ENCODE results near the gene HUWE1.
"Not testable (repeated sequence)": the region's sequence is repeated elsewhere in the genome, so short reads cannot be mapped to it uniquely, and the experiment has no call there.

The HUWE1 gene

GRCh38 chrX:53526999-53527398 is 159.5 kb downstream of the HUWE1 start:
- H3K4me1 ChIP-seq (ENCODE audit: low read length), result peaks cover 11% of the 10 kb centered on the region
- peaks cover 12% of the 10 kb centered on the region for H3K36me3 ChIP-seq (replicated peaks; ENCODE audit: low read depth, low read length)
- TF ChIP-seq CTCF (IDR thresholded peaks at IDR 0.05; ENCODE audit: low read depth, low read length) (no peak), EZH2phosphoT487 (IDR thresholded peaks at IDR 0.05; ENCODE audit: low read depth) (no peak)
- no peaks in the 10 kb centered on the region for H3K79me2 ChIP-seq (ENCODE audit: low read length)
- H3K4me2 ChIP-seq (ENCODE audit: low read length), result no peak overlapping the region
- no peaks in the 10 kb centered on the region for H4K20me1 ChIP-seq (ENCODE audit: insufficient read depth, low read length)
- H3K4me3 ChIP-seq (ENCODE audit: low read length), result no peak overlapping the region
- no peak overlapping the region for H3K27ac ChIP-seq (ENCODE audit: low read length)
- no peak overlapping the region for H3K9ac ChIP-seq (ENCODE audit: low read length)
- no peaks in the 10 kb centered on the region for H3K27me3 ChIP-seq (ENCODE audit: low read depth, low read length)
- no peaks in the 10 kb centered on the region for H3K9me3 ChIP-seq (ENCODE audit: insufficient read depth, low read length)
- H2AFZ ChIP-seq (ENCODE audit: low read depth, low read length), result no peak overlapping the region

- Histone ChIP-seq H3K4me2 (ENCODE audit: low read length) (no peak overlapping the region), H3K4me3 (ENCODE audit: low read length) (no peak overlapping the region), H3K36me3 (replicated peaks; ENCODE audit: low read depth, low read length) (no peaks in the 10 kb centered on the region)
Measured at GRCh38 chrX:53511322-53511721, 175.2 kb downstream of the HUWE1 start.

DNA sequence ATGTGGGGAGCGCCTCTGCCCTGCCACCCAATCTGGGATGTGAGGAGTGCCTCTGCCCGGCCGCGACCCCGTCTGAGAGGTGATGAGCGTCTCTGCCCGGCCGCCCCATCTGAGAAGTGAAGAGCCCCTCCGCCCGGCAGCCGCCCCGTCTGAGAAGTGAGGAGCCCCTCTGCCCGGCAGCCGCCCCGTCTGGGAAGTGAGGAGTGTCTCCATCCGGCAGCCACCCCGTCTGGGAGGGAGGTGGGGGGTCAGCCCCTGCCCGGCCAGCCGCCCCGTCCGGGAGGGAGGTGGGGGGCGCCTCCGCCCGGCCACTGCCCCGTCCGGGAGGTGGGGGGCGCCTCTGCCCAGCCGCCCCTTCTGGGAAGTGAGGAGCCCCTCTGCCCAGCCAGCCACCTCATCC is 182.5 kb downstream of the HUWE1 start:
- H3K27me3 ChIP-seq (ENCODE audit: low read depth, low read length); H3K27ac ChIP-seq (ENCODE audit: low read length); H3K9me3 ChIP-seq (ENCODE audit: insufficient read depth, low read length); H3K4me1 ChIP-seq (ENCODE audit: low read length); H4K20me1 ChIP-seq (ENCODE audit: insufficient read depth, low read length); H3K79me2 ChIP-seq (ENCODE audit: low read length); H3K36me3 ChIP-seq (replicated peaks; ENCODE audit: low read depth, low read length); H3K4me3 ChIP-seq (ENCODE audit: low read length); H3K9ac ChIP-seq (ENCODE audit: low read length); H3K4me2 ChIP-seq (ENCODE audit: low read length); H2AFZ ChIP-seq (ENCODE audit: low read depth, low read length): not testable (repeated sequence)

More at GRCh38 chrX:53511322-53511721, 175.2 kb downstream of the HUWE1 start:
- Histone ChIP-seq H4K20me1 (ENCODE audit: insufficient read depth, low read length) (no peaks in the 10 kb centered on the region), H3K9me3 (ENCODE audit: insufficient read depth, low read length) (no peaks in the 10 kb centered on the region), H2AFZ (ENCODE audit: low read depth, low read length) (no peak overlapping the region; the same call in 1 of the 2 replicates), H3K9ac (ENCODE audit: low read length) (no peak overlapping the region), H3K27me3 (ENCODE audit: low read depth, low read length) (no peaks in the 10 kb centered on the region), H3K4me1 (ENCODE audit: low read length) (peaks cover 19% of the 10 kb centered on the region), H3K27ac (ENCODE audit: low read length) (peak overlapping the region; percentile 22; the same call in 1 of the 2 replicates), H3K79me2 (ENCODE audit: low read length) (no peaks in the 10 kb centered on the region)
- TF ChIP-seq CTCF (IDR thresholded peaks at IDR 0.05; ENCODE audit: low read depth, low read length) (no peak), EZH2phosphoT487 (IDR thresholded peaks at IDR 0.05; ENCODE audit: low read depth) (no peak)

DNA sequence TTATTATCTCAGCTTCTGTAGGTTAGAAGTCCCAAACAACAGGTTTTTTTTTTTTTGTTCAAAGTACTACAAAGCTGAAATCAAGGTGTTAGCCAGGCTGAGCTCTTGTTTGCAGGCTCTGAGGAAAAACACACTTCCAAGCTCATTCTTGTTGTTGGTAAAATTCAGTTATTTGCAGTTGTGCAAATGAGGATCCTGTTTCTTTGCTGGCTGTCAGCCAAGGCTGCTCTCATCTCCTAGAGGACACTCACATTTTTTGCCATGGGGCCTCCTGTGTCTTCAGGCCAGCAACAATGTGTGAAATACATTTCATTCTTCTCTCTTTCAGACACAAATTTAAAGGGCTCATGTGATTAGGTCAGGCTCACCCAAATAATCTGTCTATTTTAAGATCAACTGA is 192.1 kb downstream of the HUWE1 start:
- H3K27me3 ChIP-seq (ENCODE audit: low read depth, low read length), result no peaks in the 10 kb centered on the region
- H3K9me3 ChIP-seq (ENCODE audit: insufficient read depth, low read length), result no peaks in the 10 kb centered on the region
- H3K4me1 ChIP-seq (ENCODE audit: low read length), result 0 out of 2 replicates have a peak, but pooled peaks cover 5% of the 10 kb centered on the region
- no peak overlapping the region for H3K27ac ChIP-seq (ENCODE audit: low read length)
- H2AFZ ChIP-seq (ENCODE audit: low read depth, low read length), result no peak overlapping the region
- no peak overlapping the region for H3K9ac ChIP-seq (ENCODE audit: low read length)
- H4K20me1 ChIP-seq (ENCODE audit: insufficient read depth, low read length), result no peaks in the 10 kb centered on the region
- no peaks in the 10 kb centered on the region for H3K36me3 ChIP-seq (replicated peaks; ENCODE audit: low read depth, low read length)
- no peak overlapping the region for H3K4me2 ChIP-seq (ENCODE audit: low read length)
- H3K79me2 ChIP-seq (ENCODE audit: low read length), result no peaks in the 10 kb centered on the region
- TF ChIP-seq EZH2phosphoT487 (IDR thresholded peaks at IDR 0.05; ENCODE audit: low read depth), result no peak
- TF ChIP-seq CTCF (IDR thresholded peaks at IDR 0.05; ENCODE audit: low read depth, low read length), result no peak
- H3K4me3 ChIP-seq (ENCODE audit: low read length), result no peak overlapping the region

GRCh38 chrX:53486285-53486684 is 200.2 kb downstream of the HUWE1 start:
- Histone ChIP-seq H2AFZ (ENCODE audit: low read depth, low read length) (no peak overlapping the region), H3K9ac (ENCODE audit: low read length) (no peak overlapping the region), H4K20me1 (ENCODE audit: insufficient read depth, low read length) (no peaks in the 10 kb centered on the region), H3K4me3 (ENCODE audit: low read length) (no peak overlapping the region), H3K36me3 (replicated peaks; ENCODE audit: low read depth, low read length) (no peaks in the 10 kb centered on the region), H3K4me2 (ENCODE audit: low read length) (no peak overlapping the region), H3K27me3 (ENCODE audit: low read depth, low read length) (no peaks in the 10 kb centered on the region), H3K27ac (ENCODE audit: low read length) (no peak overlapping the region), H3K4me1 (ENCODE audit: low read length) (peaks cover 6% of the 10 kb centered on the region), H3K79me2 (ENCODE audit: low read length) (no peaks in the 10 kb centered on the region), H3K9me3 (ENCODE audit: insufficient read depth, low read length) (no peaks in the 10 kb centered on the region)
- TF ChIP-seq EZH2phosphoT487 (IDR thresholded peaks at IDR 0.05; ENCODE audit: low read depth) (no peak), CTCF (IDR thresholded peaks at IDR 0.05; ENCODE audit: low read depth, low read length) (no peak)

Data from OCI-LY3 (cell line).